Stimulated activated CD4-positive, alpha-beta T cell treated with anti-CD3 and anti-CD28 coated beads, TNF-alpha, amount 100 ng/mL, for 4 hours (primary cell): ENCODE data around the gene CTBP1.
"Not testable (repeated sequence)": the region's sequence is repeated elsewhere in the genome, so short reads cannot be mapped to it uniquely, and the experiment has no call there.

Source experiments
- DNase-seq, 3 experiments: peaks; one replicate each; pipeline ENCODE4 v3.0.0-alpha.2; 2020; ENCODE audit warnings: low read depth in 3 of 3

Gene CTBP1

GRCh38 chr4:1248245-1249147 lies at the start of gene CTBP1:
Gene CTBP1 (minus strand): TSS chr4:1249130. CDS start chr4:1241331, 7,799 bp downstream.
- peak; percentile 74 to 83 (median 77) for DNase-seq

GRCh38 chr4:1298461-1298860 lies 49.5 kb upstream of the CTBP1 start:
- DNase-seq = no peak

DNA sequence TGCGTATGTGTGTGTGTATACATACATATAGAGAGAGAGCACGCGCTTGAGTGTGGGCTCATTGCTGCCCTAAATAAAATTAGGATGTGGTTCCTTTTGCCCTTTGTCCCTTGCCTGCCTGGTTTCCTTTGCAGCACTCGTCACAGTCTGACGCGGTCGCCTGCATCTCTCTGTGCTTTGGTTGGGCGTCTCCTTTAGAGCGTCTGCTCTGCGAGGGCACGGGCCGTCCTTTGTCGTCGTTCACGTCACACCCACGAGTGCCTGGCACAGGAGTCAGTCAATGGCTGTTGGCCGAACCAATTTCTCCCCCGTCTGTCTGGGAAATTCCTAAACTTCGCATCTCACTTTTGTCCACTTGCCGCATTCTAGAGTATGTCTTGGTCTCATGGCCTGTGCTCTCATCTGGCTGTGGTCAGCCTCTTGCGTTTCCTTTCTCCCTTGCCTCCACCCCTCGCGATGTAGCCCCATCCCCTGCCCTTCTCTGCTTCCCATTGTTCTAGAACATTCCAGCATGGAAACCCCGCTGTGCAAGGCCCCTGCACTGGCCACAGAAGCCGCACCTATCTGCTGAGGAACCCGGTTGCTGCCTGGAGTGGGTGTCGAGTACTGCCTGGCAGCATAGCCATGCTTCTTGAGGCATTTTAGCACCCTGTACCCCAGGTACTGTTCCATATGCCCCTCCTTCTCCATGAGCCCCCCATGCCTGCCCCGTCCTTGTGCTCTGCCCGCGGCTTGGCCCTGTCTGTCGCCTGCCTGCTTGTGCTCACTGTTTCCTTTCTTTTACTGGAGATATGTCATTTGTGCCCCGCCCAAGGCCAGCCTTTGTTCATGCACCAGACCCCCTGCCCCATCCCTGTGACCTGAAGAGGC lies 48.8 kb upstream of the CTBP1 start:
- no peak for DNase-seq

DNA sequence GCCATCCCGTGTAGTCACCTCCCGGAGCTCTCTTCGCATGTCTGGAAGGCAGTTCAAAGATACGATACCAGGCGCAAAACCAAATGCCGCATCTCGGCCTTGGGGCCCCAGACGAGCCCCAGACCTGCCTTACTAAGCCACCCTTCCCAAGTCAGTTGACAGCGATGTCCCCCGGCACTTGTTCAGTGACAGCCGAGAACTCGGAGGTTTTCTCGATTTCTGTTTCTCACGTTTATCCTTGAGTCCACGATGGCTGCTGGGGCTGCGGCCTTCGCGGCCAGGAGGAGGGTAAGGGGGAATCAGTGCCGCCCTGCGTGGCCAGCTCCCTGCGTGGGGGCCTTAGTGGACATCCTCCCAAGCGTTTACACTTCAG lies 48.1 kb upstream of the CTBP1 start:
- no peak for DNase-seq

GRCh38 chr4:1296324-1297022 lies 47.5 kb upstream of the CTBP1 start:
- no peak for DNase-seq

DNA sequence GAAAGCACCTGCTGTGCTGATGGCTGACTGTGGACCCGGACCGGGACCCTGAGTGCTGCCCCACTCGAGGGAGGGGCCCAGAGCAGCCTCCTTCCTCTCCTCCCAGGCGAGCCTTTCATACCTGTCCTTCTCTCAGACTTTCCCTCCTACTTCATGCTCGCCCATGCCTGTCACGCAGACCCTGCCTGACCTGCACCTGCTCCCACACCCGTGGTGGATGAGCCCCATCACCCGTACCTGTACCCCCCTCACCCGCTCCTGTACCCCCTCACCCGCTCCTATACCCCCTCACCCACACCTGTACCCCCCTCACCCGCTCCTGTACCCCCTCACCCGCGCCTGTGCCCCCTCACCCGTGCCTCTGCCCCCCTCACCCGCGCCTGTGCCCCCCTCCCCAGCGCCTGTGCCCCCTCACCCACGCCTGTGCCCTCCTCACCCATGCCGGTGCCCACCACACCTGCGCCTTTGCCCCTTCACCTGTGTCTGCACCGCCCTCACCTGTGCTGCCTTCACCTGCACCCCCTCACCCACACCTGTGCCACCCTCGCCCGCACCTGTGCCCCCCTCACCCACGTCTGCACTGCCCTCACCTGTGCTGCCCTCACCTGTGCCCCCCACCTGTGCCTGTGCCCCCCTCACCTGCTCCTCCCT lies 46.6 kb upstream of the CTBP1 start:
- DNase-seq = no peak

- DNase-seq = no peak
Observed at GRCh38 chr4:1294891-1295290, 46.0 kb upstream of the CTBP1 start.

DNA sequence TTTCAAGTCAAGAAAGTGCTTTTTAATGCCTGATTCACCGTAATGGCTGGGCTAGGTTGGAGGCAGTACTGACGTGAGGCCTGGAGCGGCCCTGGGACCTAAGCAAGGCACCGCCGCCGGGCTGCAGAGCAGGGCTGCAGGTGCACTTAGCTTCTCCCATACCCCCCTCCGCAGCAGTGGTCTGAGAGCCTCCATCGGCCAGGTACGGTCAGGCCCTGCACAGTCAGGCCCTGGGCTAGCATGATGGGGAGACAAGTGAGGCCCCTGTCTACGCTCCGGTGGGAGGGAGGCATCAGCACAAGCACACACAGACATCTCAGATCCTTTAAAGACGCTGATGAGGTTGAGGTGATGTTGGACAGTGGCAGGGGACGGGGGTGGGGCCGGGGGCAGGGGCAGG lies 45.5 kb upstream of the CTBP1 start:
- no peak for DNase-seq

GRCh38 chr4:1293991-1294390 lies 45.1 kb upstream of the CTBP1 start:
- no peak for DNase-seq

- no peak for DNase-seq
Observed at GRCh38 chr4:1293531-1293941, 44.6 kb upstream of the CTBP1 start.

- not testable (repeated sequence) for DNase-seq
Observed at GRCh38 chr4:1292703-1293011, 43.7 kb upstream of the CTBP1 start.

DNA sequence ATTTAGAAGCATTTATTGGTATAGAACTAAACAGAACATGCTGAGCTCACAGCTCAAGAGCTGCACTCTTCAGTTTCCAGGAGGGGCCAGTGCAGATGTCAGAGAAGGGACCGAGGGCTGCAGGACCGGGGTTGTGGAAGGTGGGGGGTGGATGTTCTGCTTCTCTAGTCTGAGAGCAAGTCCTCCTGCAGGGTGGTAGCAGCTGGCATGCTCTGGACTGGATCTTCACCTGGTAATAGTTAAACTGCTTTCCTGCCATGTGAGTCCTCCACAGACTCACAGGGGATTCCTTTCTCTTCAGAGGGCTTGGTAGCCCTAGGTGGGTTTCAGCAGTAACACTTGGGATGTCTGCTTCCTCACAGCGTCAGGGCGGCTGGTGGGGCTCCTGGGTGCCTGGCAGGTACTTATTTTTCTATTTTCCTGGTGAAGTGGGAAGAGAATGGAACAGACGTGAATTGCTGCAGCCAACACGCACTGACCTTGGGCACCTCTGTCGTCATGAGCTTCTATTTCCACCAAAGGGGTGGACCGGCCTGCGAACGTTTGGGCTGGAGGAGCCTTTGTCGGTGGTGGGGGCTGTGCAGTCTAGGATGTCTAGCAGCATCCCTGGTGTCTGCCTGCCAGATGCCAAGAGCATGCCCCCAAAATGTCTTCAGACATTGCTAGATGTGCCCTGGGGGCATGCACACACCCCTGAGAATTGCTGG lies 43.2 kb upstream of the CTBP1 start:
- DNase-seq = no peak

DNA sequence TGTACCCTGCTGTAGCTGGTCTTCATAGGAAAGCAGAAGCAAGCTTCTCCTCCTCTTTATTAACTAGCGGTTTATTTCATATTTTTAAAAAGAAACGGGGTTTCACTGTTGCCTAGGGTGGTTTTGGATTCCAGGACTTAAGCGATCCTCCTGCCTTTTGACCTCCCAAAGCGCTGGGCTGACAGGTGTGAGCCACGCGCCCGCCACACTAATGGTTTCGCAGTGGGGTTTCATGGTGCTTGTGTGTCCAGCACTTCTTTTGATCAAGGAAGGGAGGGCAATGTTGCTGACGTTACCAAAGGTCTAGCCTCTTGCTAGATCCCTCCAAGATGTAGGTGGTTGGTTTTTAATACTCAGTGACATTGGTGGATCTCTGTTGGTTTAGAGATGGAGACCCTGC lies 42.2 kb upstream of the CTBP1 start:
- DNase-seq = no peak

DNA sequence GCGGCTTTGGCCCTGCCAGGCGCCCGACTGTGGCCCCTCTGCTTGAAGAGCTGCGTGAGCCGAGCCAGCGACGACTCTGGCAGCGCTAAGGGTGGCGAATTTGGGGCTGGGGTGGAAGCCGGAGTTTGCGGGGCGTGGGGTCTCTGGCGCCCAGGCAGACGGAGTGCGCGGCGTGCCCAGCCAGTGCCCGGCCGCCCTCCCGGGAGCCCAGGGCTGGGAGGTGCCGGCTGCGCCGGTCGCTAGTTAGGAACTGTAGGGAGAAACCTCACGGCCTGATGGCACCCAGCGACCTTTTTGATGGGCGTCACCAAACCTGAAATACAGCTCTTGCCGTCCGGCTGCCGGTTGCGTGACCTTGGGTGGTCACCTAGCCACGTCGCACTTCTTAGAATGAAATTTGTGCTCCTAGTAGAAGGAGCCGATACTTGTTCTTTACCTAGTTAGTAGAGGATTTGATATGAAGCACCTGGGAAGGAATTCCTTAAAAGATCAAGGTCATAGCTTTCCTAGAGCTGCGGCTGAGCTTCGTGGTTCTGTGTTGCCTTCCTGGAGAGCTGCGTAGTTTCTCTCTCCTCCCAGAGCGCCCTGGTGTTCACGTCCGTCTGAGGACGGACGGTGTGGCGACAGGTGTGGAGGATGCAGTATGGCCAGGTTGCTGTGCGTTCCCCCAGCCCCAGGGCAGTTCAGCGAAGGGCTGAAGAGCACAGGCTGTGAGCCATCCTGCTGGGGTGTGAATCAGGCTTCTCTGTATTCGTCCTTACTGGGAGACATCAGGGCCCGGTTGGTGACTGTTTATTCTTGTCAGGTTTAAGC lies 41.4 kb upstream of the CTBP1 start:
- DNase-seq = no peak

DNA sequence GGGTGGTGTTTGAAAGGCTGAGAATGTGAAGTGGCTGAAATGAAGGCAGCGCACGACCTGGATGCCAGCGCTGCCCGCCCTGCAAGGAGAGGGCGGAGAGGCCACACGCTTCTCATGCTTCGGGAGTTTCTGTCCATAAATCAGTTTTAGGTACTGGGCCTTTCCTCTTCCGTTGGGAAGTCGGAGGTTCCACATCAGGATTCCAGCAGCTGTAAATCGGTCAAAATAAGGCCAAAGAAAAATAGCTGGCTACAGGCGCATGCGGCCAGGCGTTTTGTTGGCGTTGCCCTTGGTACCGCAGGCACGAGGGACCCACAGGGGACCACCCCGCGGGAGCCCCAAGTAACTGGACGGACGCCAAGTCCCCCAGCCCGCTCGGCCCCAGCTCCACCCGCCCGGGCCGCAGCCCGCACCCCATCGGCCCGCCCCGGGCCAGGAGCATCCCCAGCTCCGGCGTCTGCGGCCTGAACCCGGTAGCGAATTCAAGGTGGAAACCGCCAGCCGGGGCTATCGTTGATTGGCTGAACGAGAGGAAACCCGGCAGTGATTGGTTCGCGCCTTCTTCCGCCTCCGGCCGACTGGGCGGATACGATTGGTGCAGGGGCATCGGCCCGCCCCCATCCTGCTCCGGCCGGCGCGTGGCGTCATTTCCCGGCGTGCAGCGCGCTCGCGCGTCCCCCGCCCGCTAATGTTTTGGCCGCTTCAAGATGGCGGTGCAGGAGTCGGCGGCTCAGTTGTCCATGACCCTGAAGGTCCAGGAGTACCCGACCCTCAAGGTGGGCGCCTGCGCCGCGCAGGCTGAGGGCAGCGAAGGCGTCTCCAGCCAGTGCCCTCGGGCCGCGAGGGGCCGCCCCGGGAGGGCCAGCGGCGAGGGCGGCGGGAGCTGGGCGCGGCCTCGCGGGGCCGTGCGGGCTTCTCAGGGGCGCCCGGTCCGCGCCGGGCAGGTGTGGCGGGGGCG lies 40.6 kb upstream of the CTBP1 start, which contains the start of gene MAEA:
Gene MAEA (plus strand): TSS at position 685 of the 958 bp plus-strand sequence. CDS start 23 bp downstream, at position 708.
- peak; percentile 90 to 95 (median 93) for DNase-seq

- no peak for DNase-seq
Observed at GRCh38 chr4:1288786-1289185, 39.9 kb upstream of the CTBP1 start.

DNA sequence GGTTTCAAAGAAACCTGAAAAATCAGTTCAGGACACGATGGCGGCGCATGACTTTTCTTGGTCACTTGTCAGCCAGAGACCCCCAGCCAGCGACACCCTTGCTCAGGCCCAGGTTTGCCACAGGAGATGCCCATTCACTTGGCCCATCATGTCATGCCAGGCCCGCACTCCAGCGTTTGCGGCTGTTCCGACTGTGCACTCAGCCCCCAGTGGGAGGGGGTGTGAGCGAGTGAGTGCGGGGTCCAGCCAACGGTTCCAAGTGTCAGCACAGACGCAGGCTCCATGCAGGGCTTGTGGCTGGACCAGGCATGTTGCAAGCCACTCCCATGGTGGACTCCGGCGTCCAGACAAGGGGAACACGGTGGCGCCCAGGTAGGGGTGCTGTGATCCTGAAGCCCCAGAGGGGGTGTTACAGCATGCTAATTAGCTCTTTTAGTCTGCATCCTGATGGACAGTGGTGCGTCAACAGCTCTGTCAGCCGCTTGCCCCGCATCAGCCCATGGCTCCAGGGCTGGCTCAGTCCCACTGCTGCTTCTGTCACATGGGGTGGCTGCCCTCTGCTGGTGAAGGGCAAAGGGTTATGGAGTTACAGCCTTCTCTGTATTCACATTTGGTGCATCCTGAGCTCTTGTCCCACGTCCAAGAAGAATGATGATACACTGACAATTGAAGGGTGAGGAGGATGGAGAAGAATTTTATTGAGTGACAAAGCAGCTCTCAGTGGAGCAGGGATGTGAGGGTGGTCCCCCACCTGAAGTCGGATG lies 37.0 kb upstream of the CTBP1 start:
- no peak for DNase-seq

DNA sequence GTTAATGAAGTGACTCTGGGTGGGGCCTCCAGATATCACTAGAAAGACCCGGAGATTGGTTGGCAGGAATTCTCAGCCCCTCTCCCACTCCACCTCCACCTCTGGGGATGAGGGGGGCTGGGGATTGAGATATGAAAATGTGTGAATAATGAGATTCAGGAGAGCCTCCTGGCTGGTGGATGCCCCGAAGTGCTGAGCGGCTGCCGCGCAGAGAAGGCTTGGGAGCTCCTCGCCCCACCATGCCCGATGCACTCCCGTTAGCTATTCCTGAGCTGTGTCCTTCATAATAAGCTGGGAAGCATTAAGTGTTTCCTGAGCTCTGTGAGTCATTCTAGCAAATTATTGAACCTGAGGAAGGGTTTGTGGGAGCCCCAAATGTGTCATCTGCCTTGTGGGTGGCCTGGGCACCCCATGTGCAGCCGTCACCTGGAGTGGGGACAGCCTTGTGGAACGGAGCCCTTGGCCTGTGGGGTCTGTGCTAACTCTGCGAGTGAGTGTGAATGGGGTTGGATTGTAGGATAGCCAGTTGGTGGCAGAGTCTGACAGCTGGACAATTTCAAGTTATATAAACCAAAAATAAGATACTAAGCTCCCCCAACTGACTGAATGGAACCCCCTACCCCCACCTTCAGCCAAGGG lies 36.3 kb upstream of the CTBP1 start:
- no peak for DNase-seq
